Activated CD4-positive, CD25-positive, alpha-beta regulatory T cell treated with anti-CD3 and anti-CD28 coated beads, Interleukin-2, amount 50 U/mL, for 16 hours (primary cell): ENCODE results near the gene NR5A1.

Source experiments
- DNase-seq: peaks from one replicate; pipeline ENCODE4 v3.0.0-alpha.2; 2020; ENCODE audit warnings: low read depth, low spot score

The NR5A1 gene

DNA sequence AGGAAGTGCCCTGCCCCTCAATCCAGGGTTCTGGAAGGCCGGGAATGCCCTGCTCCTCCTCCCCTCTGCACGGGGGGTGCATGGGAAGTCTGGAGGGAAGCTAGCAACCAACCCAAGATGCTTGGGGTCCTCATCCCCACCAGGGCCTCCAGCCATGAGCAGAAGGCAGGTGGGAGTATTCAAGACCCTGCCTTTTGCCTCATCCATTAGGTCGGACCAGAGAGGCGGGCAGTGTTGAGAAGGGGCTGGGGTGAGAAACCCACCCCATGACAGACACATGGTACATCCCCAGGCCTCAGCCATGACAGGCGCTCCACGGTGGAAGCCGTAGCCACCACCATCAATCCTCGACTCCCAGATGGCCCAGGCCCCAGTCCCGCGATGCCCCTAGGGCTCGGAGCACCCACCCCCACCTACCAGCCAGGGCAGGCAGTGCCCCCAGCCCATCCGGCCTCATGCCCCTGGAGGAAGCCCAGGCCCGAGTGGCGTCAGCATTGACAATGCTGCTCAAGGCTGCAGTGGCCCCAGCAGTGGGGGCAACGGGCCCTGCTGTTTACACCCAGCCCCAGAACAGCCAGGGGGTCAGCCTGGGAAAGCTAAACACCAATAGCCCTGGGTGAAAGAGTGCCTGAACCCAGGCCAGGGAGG is 8.6 kb downstream of the NR5A1 start:
- no peak for DNase-seq

DNA sequence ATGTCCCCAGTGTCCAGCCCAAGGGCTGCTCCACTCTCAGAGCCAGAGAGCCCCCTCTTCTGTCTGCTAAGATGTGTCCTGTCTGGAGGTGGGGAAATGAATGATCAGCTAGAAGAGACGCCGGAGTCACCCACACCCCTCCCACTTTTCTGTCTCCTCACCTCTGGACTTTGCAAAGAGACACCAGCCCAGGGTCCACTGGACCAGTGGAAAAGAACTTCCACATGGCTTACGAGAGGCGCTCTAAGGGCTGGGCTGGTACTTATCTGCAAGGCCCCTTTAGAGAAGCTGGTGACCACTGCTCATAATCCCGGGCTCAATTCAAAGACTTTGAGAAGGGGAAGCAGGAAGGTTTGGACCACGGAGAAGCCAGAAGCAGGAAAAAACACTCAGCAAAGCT is 9.2 kb downstream of the NR5A1 start:
- DNase-seq = no peak

DNA sequence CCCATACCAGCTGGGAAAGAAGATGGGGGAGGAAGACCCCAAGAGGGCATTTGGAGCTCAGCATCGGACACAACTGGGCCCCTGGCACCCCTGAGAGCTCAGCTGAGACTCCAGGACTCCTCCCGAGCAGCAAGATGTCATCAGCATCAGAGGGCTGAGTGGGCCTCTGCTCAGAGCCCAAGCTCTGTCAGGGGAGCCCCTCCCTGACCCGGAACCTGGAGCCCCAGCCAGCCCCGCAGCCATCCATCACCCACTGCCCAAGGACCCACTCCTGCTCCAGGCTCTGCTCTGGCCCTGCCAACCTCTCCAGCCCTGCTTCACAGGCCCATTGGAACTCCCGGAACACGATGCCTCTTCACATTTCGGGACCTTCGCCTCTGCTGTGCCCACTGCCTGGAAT is 9.8 kb downstream of the NR5A1 start:
- DNase-seq = no peak

DNA sequence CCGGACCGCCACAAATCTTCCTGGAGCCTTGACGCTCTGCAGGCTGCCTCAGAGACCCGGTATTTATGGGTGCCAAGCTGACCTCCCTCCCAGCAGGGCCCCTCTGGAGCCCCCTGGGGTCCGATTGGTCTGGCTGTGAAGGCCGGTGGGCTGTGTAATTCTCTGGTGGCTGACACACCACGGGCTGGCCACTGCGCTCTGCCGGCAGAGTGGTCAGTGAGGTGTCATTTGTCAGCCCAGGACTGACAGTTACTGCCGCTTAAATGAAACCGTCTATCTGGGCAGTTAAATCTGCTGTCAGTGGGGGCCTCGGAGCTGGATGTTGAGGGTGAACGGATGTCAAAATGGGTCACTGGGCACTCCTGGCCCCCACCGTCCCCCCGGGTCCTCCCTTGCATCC is 10.7 kb downstream of the NR5A1 start:
- no peak for DNase-seq

DNA sequence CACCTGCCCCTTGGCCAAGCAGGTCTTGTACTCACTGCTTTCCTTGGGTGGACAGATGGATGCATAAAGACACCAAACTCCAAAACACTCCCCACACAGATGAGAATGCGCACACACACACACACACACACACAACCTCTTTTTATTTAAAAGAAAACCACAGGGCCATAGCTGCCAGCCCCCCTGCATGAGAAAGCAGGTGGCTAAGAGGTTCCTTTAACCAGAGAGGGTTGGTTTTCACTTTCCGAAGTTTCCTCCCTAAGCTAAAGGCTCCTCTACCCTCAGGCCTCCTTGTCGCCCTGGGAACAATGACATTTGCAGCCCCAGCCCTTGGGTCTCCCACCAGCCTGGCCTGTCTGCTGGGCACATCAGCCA is 11.1 kb downstream of the NR5A1 start:
- no peak for DNase-seq

DNA sequence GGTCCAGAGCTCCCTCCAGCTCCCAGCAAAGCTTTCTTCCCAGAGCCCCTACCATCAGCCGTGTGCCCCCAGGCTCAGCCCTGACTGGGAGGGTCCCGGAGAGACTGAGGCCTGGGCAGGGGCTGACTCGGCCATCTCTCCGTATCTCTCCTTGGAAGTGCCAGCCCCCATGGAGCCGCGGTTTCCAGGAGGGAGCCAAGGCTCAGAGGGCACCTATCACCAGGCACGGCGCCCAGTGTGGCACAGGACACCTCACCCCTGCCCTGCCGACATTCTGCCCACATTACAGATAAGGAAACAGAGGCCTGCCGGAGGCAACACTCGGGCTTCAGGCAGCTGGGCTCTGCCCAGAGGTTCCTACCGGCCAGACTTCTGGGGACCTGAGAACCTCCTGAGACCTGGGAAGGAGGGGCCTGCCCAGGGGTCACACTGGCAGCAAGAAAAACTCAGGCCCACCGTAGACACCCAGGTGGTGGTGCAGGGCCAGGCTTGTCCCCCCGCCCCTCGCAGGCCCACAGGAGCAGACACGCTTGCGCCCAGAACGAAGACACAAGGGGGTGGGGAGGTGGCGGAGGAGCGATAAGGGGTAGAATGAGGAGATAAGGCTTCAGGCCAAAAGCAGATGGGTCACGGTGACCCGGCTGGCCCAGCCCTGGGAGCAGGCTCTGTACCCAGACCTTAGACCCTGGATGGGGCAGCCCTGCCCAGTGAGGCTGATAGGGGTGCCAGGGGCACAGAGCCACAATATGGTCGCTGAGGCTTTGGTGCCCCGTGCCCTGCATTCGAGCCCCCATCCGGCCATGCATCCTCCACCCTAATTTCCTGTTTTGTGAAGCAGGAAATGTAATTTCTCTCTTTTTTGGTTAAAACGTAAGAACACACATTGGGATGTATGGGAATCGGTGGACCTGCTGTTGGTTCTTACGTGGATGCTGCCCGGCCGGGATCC is 11.8 kb downstream of the NR5A1 start:
- DNase-seq = no peak

DNA sequence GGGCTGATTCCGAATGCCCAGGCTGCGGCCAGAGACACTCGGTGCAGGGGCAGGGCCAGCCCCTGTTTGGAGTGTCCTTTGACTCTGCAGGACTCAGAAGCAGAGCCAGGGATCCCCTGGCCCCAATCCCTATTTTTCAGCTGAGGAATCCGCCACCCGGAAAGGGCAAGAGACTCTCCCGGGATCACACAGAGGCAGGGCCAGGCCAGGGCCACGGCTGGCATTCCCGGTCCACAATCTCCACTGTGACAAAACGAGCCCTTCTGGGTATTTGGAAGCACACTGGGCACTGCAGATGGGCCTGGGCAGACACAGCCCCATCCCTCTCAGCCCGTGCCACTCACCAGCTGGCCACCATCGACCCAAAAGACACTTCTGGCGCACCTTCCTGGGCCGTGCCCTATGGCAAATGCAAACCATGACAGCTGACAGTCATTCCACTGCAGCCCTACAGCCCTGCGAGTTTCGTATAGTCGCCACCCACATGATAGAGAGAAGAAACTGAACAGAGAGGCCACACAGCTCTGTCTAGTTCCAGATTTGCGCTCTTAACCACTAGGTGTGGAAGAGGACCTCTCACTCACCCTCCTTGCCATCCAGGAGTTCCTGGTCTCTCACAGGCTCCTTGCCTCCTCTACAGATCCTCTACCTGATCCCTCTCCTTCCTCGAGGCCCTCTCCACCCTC is 13.3 kb downstream of the NR5A1 start:
- no peak for DNase-seq

DNA sequence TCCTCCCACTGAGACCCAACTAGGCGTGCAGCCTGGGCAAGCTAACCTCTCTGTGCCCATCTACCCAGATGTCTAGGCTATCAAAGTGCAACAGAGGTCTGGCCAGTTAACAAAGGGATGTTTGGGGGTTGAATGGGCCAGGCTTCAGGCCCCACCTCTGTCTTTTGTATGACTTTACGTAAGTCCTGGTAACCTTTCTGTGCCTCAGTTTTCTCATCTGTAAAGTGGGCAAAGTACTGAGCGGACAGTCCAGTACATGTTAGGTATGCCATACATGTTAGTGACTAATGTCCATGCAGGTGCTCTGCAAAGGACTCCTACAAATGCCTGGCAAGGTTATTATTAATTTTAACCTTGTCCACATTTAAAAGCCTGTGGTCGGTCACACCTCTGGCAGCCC is 14.0 kb downstream of the NR5A1 start:
- DNase-seq = no peak

DNA sequence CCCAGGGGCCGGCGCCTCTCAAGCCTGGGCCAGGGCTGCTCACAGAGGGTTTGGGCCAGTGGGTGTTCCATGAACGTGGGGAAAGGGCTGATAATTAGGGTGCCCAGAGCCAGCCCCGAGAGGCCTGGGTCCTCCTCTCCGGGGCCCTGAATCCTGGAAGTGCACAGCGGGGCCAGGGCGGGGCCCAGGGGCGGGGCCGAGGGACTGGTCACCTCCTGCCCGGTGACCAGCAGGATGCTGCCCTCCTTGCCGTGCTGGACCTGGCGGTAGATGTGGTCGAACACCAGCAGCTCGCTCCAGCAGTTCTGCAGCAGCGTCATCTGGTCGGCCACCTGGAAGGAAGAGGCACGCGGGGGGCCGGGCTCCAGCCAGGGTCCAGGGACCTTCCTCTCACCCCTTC is 14.4 kb downstream of the NR5A1 start:
- DNase-seq = no peak

DNA sequence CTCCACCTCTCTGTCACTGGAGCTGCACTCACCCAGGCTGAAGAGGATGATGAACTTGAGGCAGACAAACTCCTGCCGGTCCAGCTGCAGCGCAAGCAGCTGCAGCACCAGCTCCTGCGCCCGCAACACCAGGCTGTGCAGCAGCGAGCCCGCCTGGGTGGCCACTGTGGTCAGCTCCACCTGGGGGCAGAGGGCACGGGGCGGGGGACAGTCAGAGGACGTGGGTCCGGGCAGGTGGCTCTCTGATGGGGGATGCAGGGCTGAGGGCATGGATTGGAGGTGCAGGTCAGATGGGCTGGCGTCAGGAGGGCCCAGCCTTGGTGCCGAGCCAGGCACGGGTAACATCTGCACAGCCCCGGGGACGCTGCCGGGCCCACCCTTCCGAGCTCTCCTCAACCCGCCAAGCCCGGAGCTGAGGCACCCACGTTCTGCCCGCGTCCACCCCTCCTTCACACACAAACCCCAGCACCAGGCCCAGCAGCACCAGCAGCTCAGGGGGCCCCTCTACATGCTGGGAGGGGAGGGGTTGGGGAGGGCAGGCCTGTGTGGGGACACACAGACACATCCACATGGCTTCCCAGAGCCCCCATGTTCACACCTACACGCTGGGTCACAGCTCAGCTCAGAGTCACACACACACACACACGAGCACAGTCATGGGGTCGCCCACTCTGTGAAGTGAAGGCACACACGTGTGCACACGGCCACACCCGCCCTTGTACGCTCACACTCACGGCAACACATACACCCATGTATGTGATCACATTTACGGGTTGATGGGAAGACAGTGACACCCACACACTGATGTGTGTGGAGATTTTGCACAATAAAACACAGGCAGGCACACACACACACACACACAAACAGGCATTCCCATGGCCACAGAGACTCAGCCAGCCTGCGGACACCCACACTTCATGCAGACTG is 15.9 kb downstream of the NR5A1 start:
- DNase-seq = no peak

DNA sequence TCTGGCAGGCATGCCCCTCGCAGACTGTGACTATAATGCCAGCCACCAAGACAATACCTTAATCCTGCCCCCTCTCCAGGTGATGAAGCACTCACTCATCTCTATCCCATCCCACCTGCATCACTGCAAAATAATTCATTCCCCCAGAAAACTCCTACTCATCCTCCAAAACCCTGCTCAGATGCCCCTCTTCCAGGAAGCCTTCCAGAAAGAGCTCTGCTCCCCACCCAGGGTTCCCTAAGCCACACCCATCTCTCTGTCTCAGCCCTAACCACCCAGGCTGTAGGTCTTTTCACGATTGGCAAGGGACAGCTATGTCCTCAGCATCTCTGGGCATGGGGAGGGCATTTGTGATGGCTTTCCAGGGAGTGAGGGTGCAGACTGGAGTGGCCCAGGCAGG is 17.2 kb downstream of the NR5A1 start:
- no peak for DNase-seq

DNA sequence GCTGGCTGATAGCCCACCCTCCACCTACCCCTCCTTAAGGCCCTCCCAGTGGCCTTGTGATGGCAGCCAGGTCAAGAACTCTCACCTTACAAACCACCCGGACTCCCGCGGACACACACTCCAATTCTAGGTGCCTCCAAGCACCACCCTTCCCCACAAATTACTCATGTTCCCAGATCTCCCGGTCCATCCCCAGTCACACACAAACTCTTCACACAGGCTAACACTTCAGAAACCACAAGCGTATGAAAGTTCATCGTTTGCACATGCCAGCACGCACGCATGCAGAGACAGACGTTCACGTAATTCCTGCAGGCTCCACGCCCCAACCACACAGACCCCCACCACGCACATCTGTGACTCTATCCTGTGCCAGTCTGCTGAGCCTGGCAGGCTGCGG is 18.0 kb downstream of the NR5A1 start:
- no peak for DNase-seq

DNA sequence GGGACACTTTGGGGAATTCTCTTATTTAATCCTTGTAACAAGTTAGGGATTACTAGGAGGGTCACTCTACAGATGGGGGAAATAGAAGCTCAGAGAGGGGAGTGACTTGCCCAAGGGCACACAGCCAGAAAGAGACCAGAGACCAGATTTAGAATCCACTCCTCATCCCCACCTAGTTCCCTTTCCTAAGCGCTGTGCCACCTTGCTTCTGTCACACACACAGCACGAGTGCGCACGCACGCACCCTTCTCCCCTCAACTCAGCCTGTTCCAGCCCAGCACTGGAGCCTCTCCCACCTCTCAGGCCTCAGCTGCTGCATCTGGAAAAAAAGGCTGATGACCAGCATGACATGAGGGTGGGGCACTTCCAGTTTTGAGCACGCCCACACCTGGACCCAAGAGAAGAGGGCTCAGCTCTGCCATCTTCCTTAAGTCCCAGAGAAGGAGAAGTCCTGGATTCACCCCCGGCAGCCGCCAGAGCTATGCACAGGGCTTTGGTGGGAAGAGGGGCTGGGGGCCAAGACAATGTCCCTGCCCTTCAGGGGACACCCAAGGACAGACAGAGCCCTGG is 18.5 kb downstream of the NR5A1 start:
- no peak for DNase-seq

DNA sequence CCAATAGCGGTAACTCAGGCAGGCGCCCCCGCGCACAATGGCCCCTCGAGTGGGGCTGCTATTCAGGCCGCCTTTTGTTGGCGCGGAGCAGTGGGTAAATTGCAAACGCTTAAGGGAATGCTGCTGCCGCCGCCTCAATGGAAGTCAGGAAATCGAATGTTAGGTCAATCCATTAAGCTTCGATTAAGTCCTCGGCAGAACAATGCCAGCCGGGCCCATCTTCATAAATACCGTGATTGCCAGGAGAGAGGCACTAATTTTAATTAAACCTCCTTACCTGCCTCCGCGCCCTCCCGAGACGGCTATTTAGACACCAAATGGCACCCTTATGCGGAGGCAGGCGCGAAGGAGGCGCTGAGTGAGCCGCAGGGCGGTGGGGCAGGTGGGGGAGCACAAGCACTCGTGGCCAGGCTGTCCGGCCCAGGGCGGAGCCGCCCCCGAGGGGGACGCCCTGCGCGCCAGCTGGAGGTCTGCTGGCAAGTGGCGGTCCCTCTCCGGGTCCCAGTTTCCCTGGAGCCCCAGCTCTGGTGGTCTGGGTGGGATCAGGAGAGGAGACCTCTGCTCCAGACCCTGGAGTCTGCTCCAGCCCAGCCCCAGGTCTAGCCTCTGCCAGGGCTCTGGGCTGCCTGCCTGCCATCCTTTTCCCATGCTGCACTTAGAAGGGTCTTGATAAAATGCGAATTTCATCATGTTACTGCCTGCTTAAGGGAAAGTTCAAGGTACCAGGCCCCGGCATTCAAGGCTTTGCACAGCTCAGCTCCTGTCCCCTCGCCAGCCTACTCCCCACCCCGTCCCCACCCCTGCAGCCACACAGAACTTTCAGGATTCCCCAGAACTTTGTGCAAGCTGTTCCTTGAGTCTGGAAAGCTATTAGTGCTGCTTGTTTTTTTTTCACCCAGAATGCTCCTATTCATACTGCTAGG is 19.7 kb downstream of the NR5A1 start:
- DNase-seq = no peak

DNA sequence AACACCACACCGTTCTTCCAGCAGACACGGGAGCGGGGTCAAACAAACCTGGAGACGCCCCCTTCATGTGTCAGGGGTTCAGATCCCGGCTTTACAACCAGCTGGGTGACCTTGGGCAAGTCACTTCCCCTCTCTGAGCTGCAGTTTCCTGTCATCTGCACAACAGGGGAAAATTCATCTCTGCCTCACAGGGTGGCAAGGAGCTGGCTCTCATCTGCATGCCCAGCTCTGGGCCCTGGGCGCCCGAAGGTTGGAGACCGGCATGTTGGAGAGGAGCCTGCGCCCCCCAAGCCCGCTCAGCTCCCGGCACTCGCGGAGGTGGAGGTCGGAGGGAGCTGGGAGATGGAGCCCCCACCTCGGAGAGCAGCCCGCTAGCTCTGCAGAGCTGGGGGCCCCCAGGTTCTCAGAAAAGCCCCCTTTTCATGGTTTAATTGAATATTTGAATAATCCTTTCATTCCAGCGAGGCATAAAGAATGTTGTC is 20.4 kb downstream of the NR5A1 start:
- no peak for DNase-seq

DNA sequence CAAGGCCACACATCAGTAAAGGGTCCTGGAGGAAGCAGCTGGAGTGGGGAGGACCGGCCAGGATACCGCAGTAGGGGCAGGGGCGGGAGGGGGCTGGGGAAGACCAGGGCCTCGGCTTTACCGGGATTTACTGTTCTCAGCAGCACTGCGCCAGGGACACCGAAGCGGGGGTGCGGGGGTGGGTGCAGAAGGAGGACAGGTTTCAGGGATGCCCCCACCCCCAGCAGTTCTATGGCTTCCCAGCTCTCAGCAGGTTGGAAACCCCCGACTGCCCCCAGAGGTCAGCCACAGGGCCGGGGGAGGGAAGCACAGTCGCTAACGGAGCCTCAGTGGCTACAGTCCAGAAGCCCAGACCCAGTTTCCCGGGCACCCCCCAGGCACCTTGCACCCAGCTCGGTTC is 21.3 kb downstream of the NR5A1 start:
- no peak for DNase-seq

DNA sequence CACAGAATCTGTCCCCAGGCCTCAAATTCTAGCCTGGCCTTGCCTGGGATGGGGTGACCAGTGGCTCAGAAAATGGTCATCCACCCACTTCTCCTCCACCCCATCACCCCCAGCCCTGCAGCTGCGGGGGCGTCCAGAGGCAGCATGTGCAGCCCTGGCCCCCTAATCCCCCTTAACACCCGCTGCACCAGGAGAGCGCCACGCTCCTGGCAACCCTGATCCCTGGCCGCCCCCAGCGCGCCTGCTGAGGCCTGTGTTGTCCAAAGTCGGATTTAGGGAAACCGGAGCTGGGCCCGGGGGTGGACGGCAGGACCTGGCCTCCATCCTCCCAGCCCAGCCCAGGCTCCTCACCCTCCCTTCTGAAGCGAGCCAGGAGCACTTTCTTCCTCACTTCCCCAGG is 22.0 kb downstream of the NR5A1 start:
- no peak for DNase-seq

DNA sequence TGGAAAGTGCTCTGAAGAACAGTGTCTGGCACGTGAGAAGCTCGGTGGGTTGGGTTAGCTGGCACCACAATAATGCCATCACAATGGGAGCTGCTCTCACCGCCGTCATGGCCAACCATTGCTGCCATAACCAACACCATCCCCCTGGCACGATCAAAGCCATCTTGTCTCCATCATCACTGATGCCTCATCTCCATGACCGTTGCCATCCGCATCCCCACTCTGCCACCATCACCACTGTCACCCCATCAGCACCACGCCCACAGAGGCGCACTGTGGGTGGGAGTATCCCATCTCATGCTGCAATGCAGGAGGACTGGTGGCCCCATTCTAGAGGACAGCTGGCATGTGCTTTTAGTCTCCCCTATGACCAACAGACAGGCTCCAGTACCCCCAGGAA is 23.7 kb downstream of the NR5A1 start:
- DNase-seq = no peak

DNA sequence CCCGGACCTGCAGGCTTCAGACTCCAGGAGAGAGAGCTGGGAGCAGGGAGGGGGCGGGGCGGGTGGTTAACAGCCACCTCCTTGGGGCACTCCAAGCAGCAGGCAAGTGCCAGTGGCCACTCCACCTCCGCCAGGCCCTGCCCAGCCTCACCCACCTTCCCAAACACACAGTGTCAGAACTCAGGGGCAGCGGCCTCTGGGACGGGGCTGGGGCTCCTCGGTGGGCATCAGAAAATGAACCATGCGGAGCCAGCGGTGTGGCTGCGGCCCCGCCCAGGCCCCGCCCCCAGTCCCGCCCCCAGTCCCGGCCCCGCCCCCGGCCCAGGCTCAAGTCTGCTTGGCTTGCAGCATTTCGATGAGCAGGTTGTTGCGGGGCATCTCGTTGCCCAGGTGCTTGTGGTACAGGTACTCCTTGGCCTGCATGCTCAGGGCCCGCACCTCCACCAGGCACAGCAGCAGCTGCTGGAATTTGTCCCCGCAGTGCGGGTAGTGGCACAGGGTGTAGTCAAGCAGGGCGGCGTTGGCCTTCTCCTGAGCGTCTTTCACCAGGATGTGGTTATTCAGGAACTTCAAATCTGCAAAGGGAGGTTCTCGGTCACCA is 24.7 kb downstream of the NR5A1 start:
- DNase-seq = no peak

DNA sequence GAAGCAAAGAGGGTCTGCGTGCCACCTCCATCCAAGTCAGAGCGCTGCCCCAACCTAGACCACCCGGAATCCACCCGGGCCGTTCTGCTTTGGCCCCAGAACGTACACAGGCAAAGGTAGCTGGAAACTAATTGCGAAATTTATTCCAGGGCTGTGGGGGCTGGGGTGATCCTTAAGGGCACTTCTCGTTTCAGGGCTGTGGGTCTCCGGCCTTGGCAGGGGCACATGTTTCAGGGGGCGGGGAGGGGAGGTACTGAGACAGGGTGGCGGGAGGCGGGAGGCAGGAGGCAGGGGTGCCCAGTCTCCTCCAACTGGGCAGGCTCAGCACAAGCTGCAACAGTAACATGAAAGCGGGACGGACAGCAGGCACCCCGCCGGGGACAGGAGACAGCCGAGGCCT is 26.1 kb downstream of the NR5A1 start:
- no peak for DNase-seq
